Pancreas (tissue), 10 donors: ENCODE data around the gene LRRC53. TPM values are rescaled to one million over a fixed set of nuclear protein-coding genes. Genes with fewer than 3 reads are reported as not detected.

Source experiments
- ATAC-seq, 4 donors: fragments of 200-7000 bp; cut with Tn5 transposase; one replicate each; pipeline versions ENCODE4 v1.8.0 to v1.9.1; 2020; ENCODE audit warnings: mild to moderate bottlenecking in 4 of 4, moderate library complexity in 4 of 4
- DNase-seq, 6 donors: peaks; one replicate each; pipeline ENCODE4 v3.0.0-alpha.2; 2020
- FAIRE-seq: peaks from 2 replicates; lab custom pipeline; 2012; peaks lifted over from hg19 to GRCh38; lab: Jason Lieb, UNC
- H3K27ac ChIP-seq, 4 donors: fragments of 200-600 bp; sonication (generic); 1 replicate in 3 of 4; 2 replicates in 1 of 4; pipeline versions ENCODE4 v1.5.0 to v1.8.0; 2020
- H3K27me3 ChIP-seq, 4 donors: fragments of 200-600 bp; one replicate each; pipeline ENCODE4 v1.8.0; 2021
- H3K36me3 ChIP-seq, 3 donors: fragments of 200-600 bp; sonication (generic) in 1 of 3; one replicate each; pipeline versions ENCODE4 v1.5.0 to v1.8.0; 2020 to 2021
- H3K4me1 ChIP-seq, 3 donors: fragments of 200-600 bp; one replicate each; pipeline ENCODE4 v1.8.0; 2021
- H3K4me3 ChIP-seq, 4 donors: fragments of 200-600 bp; sonication (generic) in 2 of 4; one replicate each; pipeline versions ENCODE4 v1.5.0 to v1.8.0; 2020 to 2021
- H3K9me3 ChIP-seq, 4 donors: fragments of 200-600 bp; one replicate each; pipeline ENCODE4 v1.8.0; 2021
- WGBS, 2 donors: extraction: QIAGEN DNeasy Blood & Tissue Kit; methylation state at CpG; one replicate each; pipeline ENCODE4 v1.1.7; 2013; 5-methylcytosine and 5-hydroxymethylcytosine counted together
- intact Hi-C, 3 donors: fragments of 100-400 bp; cut with DNase I; formaldehyde crosslinking; loops; one replicate each; pipeline versions ENCODE4 v1.11.1 to v1.14.2; 2022
- polyA plus RNA-seq, 2 donors: library from polyadenylated mRNA; stranded (reverse); fragments of 200-250 nt; gene quantifications; one replicate each; pipeline ENCODE4 v1.2.3, GENCODE V29; 2013
- total RNA-seq, 6 donors: library from RNA; stranded (reverse); fragmentation: NEBNext Ultra II Directional in 4 of 6; extraction: Animal tissue kit (Norgen Biotek cat#: 25700) in 4 of 6; gene quantifications; one replicate each; pipeline versions ENCODE4 v1.2.1 to v1.2.4, GENCODE V29; 2021 to 2023
- TF ChIP-seq, protein P1 (sequence below), 4 donors: fragments of 200-600 bp; sonication (generic) in 3 of 4; IDR thresholded peaks; one replicate each; pipeline versions ENCODE4 v1.5.0 to v1.8.0; 2021; ENCODE audit warnings: antibody characterized with exemption in 4 of 4
- donor health status: healthy with polysubstance abuse.
- donor health status: DM: no; HTN: no; CAD: no; lungs with moderate emphysema.
- donor health status: DM: no; HTN: no; CAD: no.
- donor health status: control.
- donor health status: control.
- donor health status: Bipolar disorder and iron deficiency.
- donor health status: DM: yes; HTN: yes; CAD: no.
- donor health status: DM: no; HTN: no; CAD: no.
- donor health status: DM: no; HTN: no; CAD: no.
- donor health status: DM: yes; HTN: yes; CAD: no.

Gene LRRC53
- total and polyA plus RNA-seq, 8 donors, result 0.06 TPM; not detected in 7

DNA sequence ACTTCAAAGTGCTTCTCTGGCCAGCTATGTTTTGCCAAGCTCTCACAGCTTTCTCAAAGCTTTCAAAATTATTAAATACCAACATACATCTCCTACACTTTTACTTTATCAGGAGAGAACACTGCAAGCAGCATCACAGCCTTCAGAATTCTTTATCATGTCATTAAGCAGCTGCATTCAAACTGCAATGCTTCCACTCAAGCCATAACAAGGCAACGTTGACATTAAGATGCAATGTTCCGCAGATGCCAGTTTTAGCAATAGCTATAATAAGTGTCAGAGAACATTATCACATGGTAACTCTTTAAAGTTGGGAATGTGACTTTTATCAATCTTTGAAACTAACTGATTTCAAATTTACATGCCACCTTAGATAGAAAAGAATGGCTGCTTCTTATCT is 91.9 kb downstream of the LRRC53 start:
- WGBS, 2 donors, result 49 to 60% methylated on average over 2 of the region's 2 CpGs
- Histone ChIP-seq H3K27ac (no peak overlapping the region), H3K27me3 (no peaks in the 10 kb centered on the region), H3K36me3 (no peaks in the 10 kb centered on the region), H3K9me3 (no peaks in the 10 kb centered on the region), H3K4me3 (no peak overlapping the region), H3K4me1 (no peaks in the 10 kb centered on the region)
- ATAC-seq, result no peak
- FAIRE-seq, result no peak
- TF ChIP-seq, protein P1, sequence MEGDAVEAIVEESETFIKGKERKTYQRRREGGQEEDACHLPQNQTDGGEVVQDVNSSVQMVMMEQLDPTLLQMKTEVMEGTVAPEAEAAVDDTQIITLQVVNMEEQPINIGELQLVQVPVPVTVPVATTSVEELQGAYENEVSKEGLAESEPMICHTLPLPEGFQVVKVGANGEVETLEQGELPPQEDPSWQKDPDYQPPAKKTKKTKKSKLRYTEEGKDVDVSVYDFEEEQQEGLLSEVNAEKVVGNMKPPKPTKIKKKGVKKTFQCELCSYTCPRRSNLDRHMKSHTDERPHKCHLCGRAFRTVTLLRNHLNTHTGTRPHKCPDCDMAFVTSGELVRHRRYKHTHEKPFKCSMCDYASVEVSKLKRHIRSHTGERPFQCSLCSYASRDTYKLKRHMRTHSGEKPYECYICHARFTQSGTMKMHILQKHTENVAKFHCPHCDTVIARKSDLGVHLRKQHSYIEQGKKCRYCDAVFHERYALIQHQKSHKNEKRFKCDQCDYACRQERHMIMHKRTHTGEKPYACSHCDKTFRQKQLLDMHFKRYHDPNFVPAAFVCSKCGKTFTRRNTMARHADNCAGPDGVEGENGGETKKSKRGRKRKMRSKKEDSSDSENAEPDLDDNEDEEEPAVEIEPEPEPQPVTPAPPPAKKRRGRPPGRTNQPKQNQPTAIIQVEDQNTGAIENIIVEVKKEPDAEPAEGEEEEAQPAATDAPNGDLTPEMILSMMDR (IDR thresholded peaks at IDR 0.05), result no peak
- intact Hi-C loops, result no loop called here
- no peak for DNase-seq

Other genes starting within 250 kb of the LRRC53 start
- gene ERICH3, start 161.2 kb upstream of the LRRC53 start, total RNA-seq, result under 1 TPM; under 0.01 to 0.29 (median 0.08) TPM
- under 1 TPM; 0.42 to 0.68 TPM for gene ERICH3, start 161.2 kb upstream of the LRRC53 start, polyA plus RNA-seq
- gene CRYZ, start 220.4 kb upstream of the LRRC53 start, total RNA-seq, result 10 to 100 TPM; 39.3 to 65.5 (median 54.9) TPM
- gene CRYZ, start 220.4 kb upstream of the LRRC53 start, polyA plus RNA-seq, result 10 to 100 TPM; 38.3 to 71.6 TPM
- gene TYW3, start 220.5 kb upstream of the LRRC53 start, total RNA-seq, result 10 to 100 TPM in 1 of 6 donors, 1 to 10 TPM in 5; 5.0 to 10.3 (median 8.1) TPM
- 10 to 100 TPM in 1 of 2 donors, 1 to 10 TPM in 1; 9.4 to 12.4 TPM for gene TYW3, start 220.5 kb upstream of the LRRC53 start, polyA plus RNA-seq